Smooth muscle cell (in vitro differentiated cells): ENCODE data around the gene WDTC1. TPM values are rescaled to one million over a fixed set of nuclear protein-coding genes. Genes with fewer than 3 reads are reported as not detected.

Experiments
- DNase-seq: peaks from one replicate; lab custom pipeline; 2025; ENCODE audit not compliant: unreplicated experiment; lab: John Stamatoyannopoulos, UW
- H2AFZ ChIP-seq: fragments of 200-600 bp; sonication (generic); 2 replicates; pipeline ENCODE4 v1.6.0; 2016; ENCODE audit warnings: antibody characterized with exemption, low read depth, mild to moderate bottlenecking
- H3F3A ChIP-seq: fragments of 200-600 bp; sonication (generic); 2 replicates; pipeline ENCODE4 v1.6.0; 2017; ENCODE audit warnings: antibody characterized with exemption, low read depth
- H3K27ac ChIP-seq: fragments of 200-600 bp; sonication (generic); 2 replicates; pipeline ENCODE4 v1.5.1; 2016; ENCODE audit warnings: low read depth, mild to moderate bottlenecking
- H3K27me3 ChIP-seq: fragments of 200-600 bp; sonication (generic); 2 replicates; pipeline ENCODE4 v1.6.1; 2016; ENCODE audit warnings: low read depth, mild to moderate bottlenecking
- H3K36me3 ChIP-seq: fragments of 200-600 bp; sonication (generic); 2 replicates; pipeline ENCODE4 v1.5.1; 2016; ENCODE audit warnings: low read depth
- H3K4me1 ChIP-seq: fragments of 200-600 bp; sonication (generic); 2 replicates; pipeline ENCODE4 v1.5.1; 2016; ENCODE audit warnings: low read depth
- H3K4me2 ChIP-seq: fragments of 200-600 bp; sonication (generic); 2 replicates; pipeline ENCODE4 v1.6.0; 2016; ENCODE audit warnings: mild to moderate bottlenecking
- H3K4me3 ChIP-seq: fragments of 200-600 bp; sonication (generic); 2 replicates; pipeline ENCODE4 v1.5.1; 2016; ENCODE audit warnings: mild to moderate bottlenecking
- H3K79me2 ChIP-seq: fragments of 200-600 bp; sonication (generic); 2 replicates; pipeline ENCODE4 v1.6.0; 2016; ENCODE audit warnings: low read depth, mild to moderate bottlenecking
- H3K9ac ChIP-seq: fragments of 200-600 bp; sonication (generic); 2 replicates; pipeline ENCODE4 v1.6.0; 2016; ENCODE audit warnings: low read depth
- H3K9me3 ChIP-seq: fragments of 200-600 bp; sonication (generic); replicated peaks from 2 replicates; pipeline ENCODE4 v1.5.1; 2016; ENCODE audit warnings: low read depth
- H4K20me1 ChIP-seq: fragments of 200-600 bp; sonication (generic); 2 replicates; pipeline ENCODE4 v1.6.0; 2016; ENCODE audit warnings: low read depth
- CTCF ChIP-seq: fragments of 200-600 bp; sonication (generic); IDR thresholded peaks from 2 replicates; pipeline ENCODE4 v1.5.1; 2017; ENCODE audit warnings: borderline replicate concordance, mild to moderate bottlenecking, antibody characterized with exemption; ENCODE audit not compliant: insufficient read depth, poor library complexity, severe bottlenecking
- WGBS: methylation state at CpG from one replicate; pipeline ENCODE4 v1.1.7; 2016; ENCODE audit warnings: low lambda C conversion rate; 5-methylcytosine and 5-hydroxymethylcytosine counted together
- polyA plus RNA-seq: library from polyadenylated mRNA; unstranded; fragments of >200 nt; fragmentation: Nextera tagmentation; extraction: Ambion mirVana; gene quantifications from 2 replicates; pipeline ENCODE4 v1.2.1, GENCODE V29; 2016
- total RNA-seq: library from RNA; depleted of rRNA; stranded (reverse); fragments of >200 nt; gene quantifications from 2 replicates; pipeline ENCODE4 v1.2.3, GENCODE V29; 2014

Gene WDTC1
- total and polyA plus RNA-seq, 2 experiments from 2014 or later = 5.4 to 10.3 TPM

DNA sequence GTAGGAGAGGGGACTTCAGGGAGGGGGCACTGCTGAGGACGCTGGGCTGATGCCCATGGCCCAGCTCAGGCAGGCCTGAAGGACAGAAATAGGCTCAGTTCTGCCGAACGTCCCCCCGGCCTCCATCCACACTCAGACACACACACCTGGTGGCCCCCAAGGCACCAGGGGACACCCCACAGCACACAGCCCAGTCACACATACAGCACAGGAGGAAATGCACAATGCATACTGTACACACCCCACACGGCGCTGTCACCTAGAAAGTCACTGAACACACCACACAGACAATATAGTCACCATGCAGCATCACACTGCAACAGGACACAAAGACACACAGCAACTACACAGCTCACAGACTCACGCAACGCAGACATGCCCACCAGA is 108.0 kb downstream of the WDTC1 start:
- peak overlapping the region; percentile 84 for H3K4me2 ChIP-seq
- H3K36me3 ChIP-seq = no peaks in the 10 kb centered on the region
- TF ChIP-seq CTCF = no peak
- 79% methylated on average over 6 of the region's 8 CpGs for WGBS
- H2AFZ ChIP-seq = no peak overlapping the region
- H3K79me2 ChIP-seq = no peaks in the 10 kb centered on the region
- no peak for DNase-seq
- H3K9ac ChIP-seq = peak overlapping the region; percentile 65
- no peaks in the 10 kb centered on the region for H3K9me3 ChIP-seq
- H4K20me1 ChIP-seq = no peaks in the 10 kb centered on the region
- H3K27me3 ChIP-seq = no peaks in the 10 kb centered on the region
- peak overlapping the region; percentile 40 for H3K4me3 ChIP-seq
- H3K27ac ChIP-seq = peak overlapping the region; percentile 77
- H3K4me1 ChIP-seq = peaks cover 33% of the 10 kb centered on the region
- H3F3A ChIP-seq = no peaks in the 10 kb centered on the region

DNA sequence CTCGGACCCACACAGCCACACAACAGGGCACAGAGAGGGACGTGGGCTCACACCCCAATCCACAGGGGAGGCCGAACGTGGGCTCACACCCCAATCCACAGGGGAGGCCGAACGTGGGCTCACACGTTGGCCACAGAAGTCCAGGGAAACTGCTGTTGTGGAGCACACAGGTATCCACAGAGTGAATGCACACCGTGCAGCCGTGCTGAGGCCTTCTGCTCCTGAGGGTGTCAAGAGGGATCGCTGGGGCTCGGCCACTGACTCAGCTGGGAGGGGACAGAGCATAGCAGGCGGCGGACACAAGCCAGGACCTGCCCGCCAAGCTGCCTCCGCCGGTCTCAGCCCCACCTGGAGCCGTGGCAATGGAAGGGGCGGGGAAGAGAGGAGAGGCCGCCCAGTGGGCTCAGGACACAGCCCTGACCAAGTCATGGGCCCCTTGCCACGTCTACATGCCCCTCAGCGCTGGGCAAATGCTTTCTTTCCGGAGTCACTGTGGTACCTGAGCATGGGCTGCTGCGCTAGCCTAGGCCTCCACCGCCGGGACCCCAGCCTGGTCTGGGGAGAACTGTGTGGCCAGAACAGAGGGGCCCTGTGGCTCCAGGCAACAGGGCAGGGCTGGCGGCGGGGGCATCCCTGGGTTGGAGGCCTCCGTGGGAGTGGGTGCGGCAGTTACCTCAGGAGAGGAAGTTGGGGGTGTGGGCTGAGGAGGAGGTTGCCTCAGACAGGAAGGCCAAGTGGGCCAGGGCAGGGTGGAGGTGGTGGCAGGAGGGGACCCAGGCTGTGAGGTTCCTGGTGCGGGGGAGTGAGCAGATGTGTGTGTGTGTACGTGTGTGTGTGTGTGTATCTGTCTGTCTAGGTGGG is 108.6 kb downstream of the WDTC1 start:
- peak overlapping the region; percentile 77 for H3K27ac ChIP-seq

DNA sequence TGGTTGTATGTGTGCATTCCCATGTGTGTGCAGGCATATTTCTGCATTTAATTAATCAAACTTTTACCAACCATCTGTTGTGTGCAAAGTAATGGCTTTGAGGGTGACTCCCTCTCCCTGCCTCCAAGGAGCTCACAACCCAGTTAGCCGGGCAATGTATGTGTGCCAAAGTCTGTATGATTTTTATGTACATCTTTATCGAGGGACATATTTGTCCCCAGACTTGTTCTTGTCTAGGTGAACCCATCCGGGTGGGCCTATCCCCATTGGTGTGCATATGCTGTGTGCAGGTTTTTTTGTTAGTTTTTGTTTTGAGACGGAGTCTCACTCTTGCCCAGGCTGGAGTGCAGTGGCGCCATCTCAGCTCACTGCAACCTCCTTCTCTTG is 109.2 kb downstream of the WDTC1 start:
- H3K4me3 ChIP-seq = peak overlapping the region; percentile 40
- no peaks in the 10 kb centered on the region for H3K36me3 ChIP-seq
- peak overlapping the region; percentile 77 for H3K27ac ChIP-seq
- no peaks in the 10 kb centered on the region for H3K9me3 ChIP-seq
- no peaks in the 10 kb centered on the region for H3F3A ChIP-seq
- no peaks in the 10 kb centered on the region for H3K79me2 ChIP-seq
- peak overlapping the region; percentile 84 for H3K4me2 ChIP-seq
- no peaks in the 10 kb centered on the region for H3K27me3 ChIP-seq
- TF ChIP-seq CTCF = no peak
- 88% methylated on average over 5 of the region's 5 CpGs for WGBS
- peak overlapping the region; percentile 49 for H3K9ac ChIP-seq
- no peak for DNase-seq
- peaks cover 33% of the 10 kb centered on the region for H3K4me1 ChIP-seq
- H4K20me1 ChIP-seq = no peaks in the 10 kb centered on the region
- H2AFZ ChIP-seq = no peak overlapping the region

More for the DNA sequence above, 108.6 kb downstream of the WDTC1 start:
- no peaks in the 10 kb centered on the region for H3K36me3 ChIP-seq
- peak overlapping the region; percentile 65 for H3K9ac ChIP-seq
- peak overlapping the region; percentile 40 for H3K4me3 ChIP-seq
- H4K20me1 ChIP-seq = no peaks in the 10 kb centered on the region
- DNase-seq = no peak
- H3F3A ChIP-seq = no peaks in the 10 kb centered on the region
- WGBS = 61% methylated on average over 31 of the region's 31 CpGs
- no peak overlapping the region for H2AFZ ChIP-seq
- no peaks in the 10 kb centered on the region for H3K27me3 ChIP-seq
- H3K79me2 ChIP-seq = no peaks in the 10 kb centered on the region
- H3K9me3 ChIP-seq = no peaks in the 10 kb centered on the region
- TF ChIP-seq CTCF = no peak
- H3K4me2 ChIP-seq = peak overlapping the region; percentile 84
- peaks cover 33% of the 10 kb centered on the region for H3K4me1 ChIP-seq

DNA sequence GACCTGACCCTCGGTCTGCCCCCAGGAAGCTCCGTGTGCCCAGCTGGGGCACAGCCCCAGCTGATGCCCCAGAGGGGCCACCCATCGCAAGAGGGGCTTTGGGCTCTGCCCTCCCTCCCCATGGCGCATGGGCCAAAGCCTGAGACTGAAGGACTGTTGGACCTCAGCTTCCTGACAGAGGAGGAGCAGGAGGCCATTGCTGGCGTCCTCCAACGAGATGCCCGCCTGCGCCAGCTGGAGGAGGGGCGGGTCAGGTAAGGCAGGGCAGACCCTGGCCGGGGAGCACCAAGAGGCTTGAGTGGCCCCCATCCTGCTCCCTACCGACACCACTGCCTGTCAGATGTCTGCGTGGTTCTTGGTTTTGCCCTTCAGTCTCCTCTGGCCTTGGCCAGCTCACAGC is 110.8 kb downstream of the WDTC1 start:
- no peak for TF ChIP-seq CTCF
- Histone ChIP-seq H3K4me3 (no peak overlapping the region), H3K36me3 (no peaks in the 10 kb centered on the region), H3K9me3 (no peaks in the 10 kb centered on the region), H3K79me2 (no peaks in the 10 kb centered on the region), H3K4me1 (peaks cover 32% of the 10 kb centered on the region), H4K20me1 (no peaks in the 10 kb centered on the region), H2AFZ (no peak overlapping the region), H3F3A (no peaks in the 10 kb centered on the region), H3K27me3 (no peaks in the 10 kb centered on the region), H3K4me2 (no peak overlapping the region), H3K9ac (no peak overlapping the region), H3K27ac (no peak overlapping the region)
- DNase-seq = no peak
- WGBS = 97% methylated on average over 12 of the region's 12 CpGs
